SKM-1 treated with dmso at 0.1 percent for 144 hours (cell line): ENCODE results near the gene GRIN2B.

ENCODE experiments used
- DNase-seq: peaks from one replicate; lab custom pipeline; 2025; ENCODE audit not compliant: unreplicated experiment; lab: John Stamatoyannopoulos, UW

Gene GRIN2B

GRCh38 chr12:13981296-13981962, at the start of gene GRIN2B:
Gene GRIN2B, minus strand, starts transcription at chr12:13981602. Its CDS starts 115,394 bp downstream, at chr12:13866208.
- no peak for DNase-seq

GRCh38 chr12:14026537-14026936, 45.1 kb upstream of the GRIN2B start:
- no peak for DNase-seq

DNA sequence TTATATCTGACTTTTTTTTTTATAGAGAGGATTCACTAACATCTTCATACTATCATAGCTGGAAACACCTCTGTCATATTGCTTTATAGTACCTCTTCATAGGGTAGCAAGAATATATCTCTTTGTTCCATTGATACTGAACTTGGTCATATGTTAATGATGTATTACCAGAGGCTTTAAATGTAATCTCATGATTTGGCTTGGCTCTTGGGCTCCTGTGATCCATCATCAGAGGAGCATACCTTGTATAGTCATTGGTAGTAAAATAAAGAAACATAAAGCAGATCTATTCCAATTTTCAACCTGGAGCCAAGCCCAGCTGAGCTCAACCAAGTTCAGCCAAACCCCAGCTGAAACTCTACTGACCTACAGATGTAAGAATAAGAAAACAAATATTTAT, 43.2 kb upstream of the GRIN2B start:
- no peak for DNase-seq

- no peak for DNase-seq
These were observed 36.7 kb upstream of the GRIN2B start for GRCh38 chr12:14018080-14018479.

- no peak for DNase-seq
These were observed 29.6 kb upstream of the GRIN2B start for GRCh38 chr12:14010989-14011388.

- no peak for DNase-seq
These were observed 26.2 kb upstream of the GRIN2B start for GRCh38 chr12:14007639-14008038.

DNA sequence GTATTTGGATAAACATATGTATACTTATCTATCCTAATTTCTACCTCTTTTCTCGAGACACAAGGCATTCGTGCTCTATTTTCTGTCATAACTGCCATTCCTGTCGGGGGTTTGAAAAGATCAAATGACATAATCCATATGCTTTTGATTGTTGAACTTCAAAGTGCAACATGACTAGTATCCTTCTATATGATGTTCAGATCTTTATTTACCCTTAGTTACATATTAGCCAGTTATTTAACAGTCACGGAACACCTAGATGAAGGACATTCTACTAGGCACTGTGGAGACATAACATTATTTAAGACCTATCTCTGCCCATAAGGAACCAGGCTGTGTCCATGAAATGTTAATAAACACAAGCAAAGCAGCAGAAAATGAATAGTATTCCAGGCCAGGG, 11.2 kb upstream of the GRIN2B start:
- no peak for DNase-seq

GRCh38 chr12:13992106-13992505, 10.7 kb upstream of the GRIN2B start:
- no peak for DNase-seq

GRCh38 chr12:13986031-13986430, 4.6 kb upstream of the GRIN2B start:
- no peak for DNase-seq

- DNase-seq, result no peak
These were observed 588 bp upstream of the GRIN2B start for GRCh38 chr12:13981990-13982389.

GRCh38 chr12:13980538-13981295, 685 bp downstream of the GRIN2B start:
- DNase-seq, result no peak

DNA sequence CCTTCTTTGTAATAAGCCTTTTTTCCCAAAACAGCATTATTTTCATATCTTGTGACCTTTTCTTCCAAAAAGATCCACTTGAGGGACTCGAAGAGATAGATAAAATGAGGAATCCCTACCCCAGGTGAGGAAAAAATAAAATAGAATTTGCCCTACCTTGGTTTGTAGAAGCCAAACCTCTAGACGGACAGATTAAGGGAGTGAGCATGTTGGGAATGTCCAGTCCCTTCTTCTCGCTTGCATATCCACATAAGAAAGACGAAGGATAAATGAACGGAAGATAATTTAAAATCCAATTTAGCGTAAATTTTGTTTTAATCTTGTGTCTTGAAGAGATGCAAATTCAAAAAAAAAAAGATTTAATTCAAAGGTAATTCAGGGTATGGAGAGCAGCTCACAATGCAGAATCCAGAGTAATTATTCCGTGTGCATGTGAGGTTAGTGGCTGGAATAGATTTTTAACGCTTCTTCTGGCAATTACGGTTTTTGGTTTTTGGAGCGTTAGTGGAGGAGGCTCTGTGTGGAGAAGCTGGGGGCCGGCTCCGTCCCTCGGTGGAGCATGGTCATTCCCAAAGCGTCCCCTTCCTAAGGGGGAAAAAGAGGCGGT, 1.5 kb downstream of the GRIN2B start:
- DNase-seq, result no peak

- DNase-seq, result no peak
These were observed 2.5 kb downstream of the GRIN2B start for GRCh38 chr12:13978876-13979275.

DNA sequence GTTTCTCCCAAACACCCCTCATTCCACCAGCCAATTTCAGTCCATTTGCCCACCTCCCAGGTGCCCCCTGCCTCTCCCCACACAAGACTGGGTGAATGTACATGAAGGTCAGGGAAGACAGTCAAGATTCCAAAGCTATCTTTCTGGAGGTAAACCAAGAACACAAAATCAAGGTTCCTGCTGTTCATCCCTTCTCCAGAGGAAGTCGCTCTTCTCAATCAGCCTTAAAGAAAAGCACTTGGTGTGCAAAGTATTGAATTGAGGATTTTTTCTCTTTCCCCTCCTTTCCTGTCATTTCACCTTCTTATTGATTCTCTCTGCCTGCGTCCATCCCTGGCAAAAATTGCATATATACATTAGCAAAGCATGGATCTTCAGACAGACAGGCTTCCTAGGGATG, 4.5 kb downstream of the GRIN2B start:
- peak; percentile 20 for DNase-seq

DNA sequence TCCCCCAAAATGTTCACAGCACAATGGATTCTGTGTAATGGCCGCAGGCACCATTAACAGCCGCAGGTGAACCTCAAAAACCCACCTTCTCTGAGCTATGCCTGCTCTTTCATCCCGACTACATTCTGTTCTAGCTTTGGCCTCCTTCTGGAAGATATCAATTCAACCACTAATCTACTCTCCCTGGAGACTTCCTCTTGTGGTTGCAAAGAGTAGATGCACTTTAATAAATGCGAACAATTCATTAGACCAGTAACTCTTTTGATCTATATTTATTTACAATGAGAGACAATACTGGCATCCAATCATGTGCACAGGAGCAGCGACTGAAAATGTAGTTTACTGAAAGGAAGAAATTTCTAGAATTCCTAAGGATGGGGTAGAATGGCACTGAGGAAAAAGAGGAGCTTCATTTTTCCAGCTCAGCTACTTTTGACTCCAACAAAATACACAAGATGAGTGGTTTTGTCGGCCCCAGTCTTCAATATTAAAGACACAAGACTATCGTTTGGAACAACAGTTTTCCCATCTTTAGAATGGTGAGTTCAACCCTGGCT, 5.3 kb downstream of the GRIN2B start:
- no peak for DNase-seq

GRCh38 chr12:13973996-13974395, 7.4 kb downstream of the GRIN2B start:
- no peak for DNase-seq

GRCh38 chr12:13970803-13971202, 10.6 kb downstream of the GRIN2B start:
- DNase-seq, result no peak

DNA sequence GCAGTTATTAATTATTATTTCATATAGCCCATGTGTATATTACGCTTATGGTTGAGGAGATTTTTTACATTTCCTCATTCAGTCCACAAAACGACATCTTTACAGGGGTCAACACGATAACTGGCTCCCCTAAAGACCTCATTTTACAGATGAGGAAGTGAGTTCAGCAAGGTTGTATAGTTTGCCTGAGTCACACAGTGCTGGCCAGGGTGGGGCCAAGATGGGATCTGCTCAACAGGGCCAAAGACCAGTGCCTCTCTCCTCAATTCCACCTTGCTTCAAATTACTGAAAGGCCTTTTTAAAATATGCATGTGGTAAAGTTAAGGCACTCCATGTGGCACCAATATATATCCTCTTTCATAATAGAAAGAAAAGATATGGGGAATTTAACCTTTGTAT, 13.1 kb downstream of the GRIN2B start:
- no peak for DNase-seq

DNA sequence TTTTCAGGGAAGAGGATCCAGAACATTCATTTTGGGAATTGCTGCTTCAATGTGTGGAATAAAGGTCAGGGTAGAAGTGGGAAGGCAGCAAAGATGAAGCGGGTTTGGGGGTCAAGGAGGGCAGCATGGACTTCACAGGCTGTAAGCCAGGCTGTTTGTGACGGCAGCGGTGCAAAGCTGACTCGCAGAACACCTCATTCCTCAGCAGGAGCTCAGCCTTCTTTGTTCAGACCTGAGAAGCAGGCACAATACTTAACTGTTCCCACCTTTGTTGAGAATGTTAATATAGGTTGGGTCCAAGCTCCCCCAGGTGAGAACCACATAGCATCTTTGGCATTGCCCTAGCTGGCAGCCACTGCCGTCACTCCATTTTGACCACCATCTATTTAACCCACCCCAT, 16.7 kb downstream of the GRIN2B start:
- no peak for DNase-seq

GRCh38 chr12:13962699-13963098, 18.7 kb downstream of the GRIN2B start:
- no peak for DNase-seq

GRCh38 chr12:13961971-13962370, 19.4 kb downstream of the GRIN2B start:
- DNase-seq, result no peak

DNA sequence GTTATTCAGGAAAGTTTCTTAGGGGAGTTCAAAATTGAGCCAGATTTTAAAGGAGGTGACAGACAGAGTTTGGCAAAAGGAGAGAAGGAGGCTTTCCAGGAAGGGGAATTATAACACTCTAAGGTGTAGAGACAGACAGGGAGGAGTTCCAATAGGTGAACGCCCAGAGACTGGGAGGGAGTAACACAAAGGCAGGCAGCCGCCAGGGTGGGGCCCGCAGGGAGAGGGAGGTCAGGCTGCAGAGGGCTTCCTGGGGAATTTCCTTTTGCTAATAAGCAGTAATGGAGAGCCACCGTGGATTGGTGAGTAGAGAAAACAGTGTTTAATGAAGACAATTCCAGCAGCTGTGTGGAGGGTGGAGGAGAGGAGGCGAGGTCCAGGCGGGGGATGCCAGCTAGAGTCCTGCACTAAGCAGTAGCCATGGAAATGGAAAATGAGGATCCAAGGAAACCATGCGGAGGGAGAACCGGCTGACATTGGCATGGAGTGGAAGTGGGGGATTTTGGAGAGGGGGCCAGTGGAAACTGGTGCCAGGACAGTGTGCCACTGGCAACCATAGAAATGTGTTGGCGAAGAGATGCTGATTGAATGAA, 22.2 kb downstream of the GRIN2B start:
- DNase-seq, result no peak
